DND-41 (cell line): ENCODE results near the gene PROSER1.

ENCODE experiments used
- CTCF ChIP-seq: IDR thresholded peaks from 2 replicates; pipeline ENCODE4 v1.5.1; 2012; ENCODE audit warnings: borderline replicate concordance, low read length, moderate library complexity, mild to moderate bottlenecking; ENCODE audit not compliant: poor library complexity, severe bottlenecking; ENCODE audit errors: extremely low read depth
- EZH2 ChIP-seq: IDR thresholded peaks from 3 replicates; pipeline ENCODE4 v1.6.1; 2012; ENCODE audit warnings: borderline replicate concordance, low read depth, mild to moderate bottlenecking, moderate library complexity, low read length, inconsistent platforms; ENCODE audit not compliant: severe bottlenecking

- TF ChIP-seq CTCF (no peak), EZH2 (no peak)
Observed at GRCh38 chr13:39023761-39024160, 14.1 kb downstream of the PROSER1 start.
